HG02798 (cell line): ENCODE results near the gene RGPD6.
"Not testable (repeated sequence)": the region's sequence is repeated elsewhere in the genome, so short reads cannot be mapped to it uniquely, and the experiment has no call there.

ENCODE experiments used
- ATAC-seq: cut with Tn5 transposase; IDR thresholded peaks from one replicate; pipeline ENCODE4 v1.9.1; 2021; ENCODE audit warnings: mild to moderate bottlenecking; ENCODE audit not compliant: unreplicated experiment, poor library complexity

RGPD6 gene

DNA sequence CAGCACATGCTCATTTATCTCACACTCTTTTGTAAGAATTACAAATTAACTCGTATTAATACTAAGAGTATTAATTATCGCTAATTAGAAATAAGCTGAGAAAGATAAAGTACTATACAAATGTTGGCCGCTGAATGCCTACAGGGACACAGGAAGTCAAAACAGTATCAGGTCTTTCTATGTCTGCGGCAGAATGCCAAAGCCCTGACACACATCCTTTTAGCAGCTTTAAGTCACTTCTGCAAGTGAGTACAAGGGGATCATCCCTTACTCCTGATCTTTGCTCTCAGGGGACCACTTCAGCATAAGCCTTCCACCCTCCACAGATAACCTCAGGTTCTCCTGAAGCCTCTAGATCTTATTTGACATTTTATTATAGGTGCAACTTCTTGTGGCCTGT lies 94.3 kb downstream of the RGPD6 start:
- not testable (repeated sequence) for ATAC-seq

GRCh38 chr2:110481200-110481599 lies 95.8 kb downstream of the RGPD6 start:
- not testable (repeated sequence) for ATAC-seq

DNA sequence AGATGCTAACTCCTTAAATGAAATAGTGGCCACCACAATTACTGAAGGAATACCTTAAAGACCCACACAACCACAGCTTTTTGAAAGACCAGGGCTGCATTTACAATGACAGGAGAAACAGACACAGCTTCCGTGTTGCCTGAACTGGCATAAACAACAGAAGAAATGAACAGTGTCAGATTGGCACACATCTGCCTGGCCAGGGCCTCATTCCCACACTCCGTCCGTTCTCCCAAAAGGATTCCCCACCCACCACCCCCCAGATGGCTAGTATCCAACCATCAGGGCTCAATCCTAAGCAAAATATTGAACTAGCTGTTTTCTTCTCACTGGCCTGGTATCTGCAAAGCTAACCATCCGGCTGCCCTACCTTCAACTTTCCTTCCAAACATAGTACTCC lies 96.9 kb downstream of the RGPD6 start:
- ATAC-seq = not testable (repeated sequence)

DNA sequence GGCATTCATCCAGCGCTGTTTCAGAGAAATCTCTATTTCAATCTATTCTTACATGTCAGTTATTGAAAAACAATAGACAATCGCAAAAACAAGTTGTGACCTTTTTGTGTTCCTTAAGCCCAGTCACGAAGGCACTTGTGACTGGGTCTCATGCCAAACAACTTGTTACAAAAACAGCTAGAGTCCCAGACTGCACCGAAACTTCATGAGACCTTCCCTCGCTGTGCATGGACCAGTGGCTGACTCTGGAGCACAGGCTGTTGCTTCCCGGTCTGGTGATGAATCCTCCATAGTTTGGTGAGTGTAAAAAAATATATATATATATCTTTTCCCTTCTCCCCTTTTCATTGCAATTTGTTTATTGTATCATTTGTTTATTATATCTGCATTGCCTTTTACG lies 99.7 kb downstream of the RGPD6 start:
- ATAC-seq = not testable (repeated sequence)

DNA sequence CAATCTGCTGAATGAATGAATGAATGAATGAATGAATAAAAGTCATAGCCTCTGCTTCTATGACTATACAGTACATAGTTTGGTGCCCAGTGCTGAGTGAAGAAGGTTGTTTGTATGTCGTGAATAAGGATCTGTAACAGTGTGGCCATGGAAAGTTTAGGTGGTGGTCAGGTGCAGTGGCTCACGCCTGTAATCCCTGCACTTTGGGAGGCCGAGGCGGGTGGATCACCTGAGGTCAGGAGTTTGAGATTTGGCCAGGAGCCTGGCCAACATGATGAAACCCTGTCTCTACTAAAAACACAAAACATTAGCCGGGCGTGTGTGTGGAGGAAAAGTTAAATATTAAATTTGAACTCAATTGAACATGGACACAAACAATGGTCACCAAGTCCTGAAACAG lies 100.1 kb downstream of the RGPD6 start:
- not testable (repeated sequence) for ATAC-seq

- ATAC-seq = not testable (repeated sequence)
Measured at GRCh38 chr2:110475627-110476359, 101.2 kb downstream of the RGPD6 start.

- ATAC-seq = peak; percentile 95
Measured at GRCh38 chr2:110474898-110475297, 102.1 kb downstream of the RGPD6 start.

- ATAC-seq = not testable (repeated sequence)
Measured at GRCh38 chr2:110473059-110473358, 104.0 kb downstream of the RGPD6 start.

GRCh38 chr2:110472171-110473058 lies 104.6 kb downstream of the RGPD6 start, which contains the start of gene LIMS4:
TSS of gene LIMS4 (minus strand) at chr2:110472816. CDS start at chr2:110472778, 38 bp downstream.
- ATAC-seq = not testable (repeated sequence)

DNA sequence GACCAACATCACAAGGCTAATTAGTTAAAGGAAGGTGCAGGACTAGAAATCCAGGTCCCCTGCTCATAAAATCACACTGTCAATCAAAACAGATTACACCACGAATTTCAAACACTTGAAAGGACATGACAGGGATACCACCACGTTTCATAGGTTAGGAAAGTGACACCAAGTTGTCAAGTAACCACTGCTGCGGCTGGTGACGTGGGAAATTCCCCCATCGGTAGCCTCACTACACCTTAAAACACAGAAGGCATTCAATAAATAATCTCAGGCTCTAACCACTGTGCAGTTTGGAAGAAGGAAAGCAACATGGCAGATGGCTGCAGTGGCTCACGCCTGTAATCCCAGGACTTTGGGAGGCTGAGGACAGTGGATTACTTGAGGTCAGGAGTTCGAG lies 108.1 kb downstream of the RGPD6 start:
- ATAC-seq = not testable (repeated sequence)

GRCh38 chr2:110465312-110465711 lies 111.7 kb downstream of the RGPD6 start:
- peak; percentile 72 for ATAC-seq
